Liver (tissue), 9 donors: ENCODE results near the gene SCAP. TPM values are rescaled to one million over a fixed set of nuclear protein-coding genes. Genes with fewer than 3 reads are reported as not detected.

ENCODE experiments used
- DNase-seq: peaks from one replicate; pipeline ENCODE4 v3.0.0-alpha.2; 2017; ENCODE audit warnings: low spot score
- H3K27ac ChIP-seq, 2 donors: one replicate each; pipeline ENCODE4 v1.7.0; 2013; ENCODE audit warnings: inconsistent platforms in 2 of 2, low read length in 2 of 2, control low read depth in 1 of 2, low read depth in 1 of 2, mild to moderate bottlenecking in 1 of 2
- H3K27me3 ChIP-seq, 4 donors: one replicate each; pipeline versions ENCODE4 v1.6.1 to v1.7.0; 2013; ENCODE audit warnings: low read length in 3 of 4, inconsistent platforms in 1 of 4, mild to moderate bottlenecking in 1 of 4, moderate library complexity in 1 of 4; ENCODE audit not compliant: control insufficient read depth in 4 of 4, insufficient read depth in 4 of 4
- H3K36me3 ChIP-seq, 4 donors: one replicate each; pipeline versions ENCODE4 v1.6.1 to v1.7.0; 2013; ENCODE audit warnings: low read length in 3 of 4, mild to moderate bottlenecking in 3 of 4, low read depth in 1 of 4, moderate library complexity in 1 of 4; ENCODE audit not compliant: control insufficient read depth in 4 of 4, insufficient read depth in 3 of 4
- H3K4me1 ChIP-seq, 4 donors: one replicate each; pipeline versions ENCODE4 v1.6.1 to v1.7.0; 2013; ENCODE audit warnings: low read length in 3 of 4, mild to moderate bottlenecking in 3 of 4, moderate library complexity in 1 of 4; ENCODE audit not compliant: control insufficient read depth in 4 of 4, insufficient read depth in 4 of 4
- H3K4me3 ChIP-seq, 3 donors: one replicate each; pipeline versions ENCODE4 v1.6.1 to v1.7.0; 2013; ENCODE audit warnings: low read length in 3 of 3, control low read depth in 1 of 3, low read depth in 1 of 3, mild to moderate bottlenecking in 1 of 3
- H3K9ac ChIP-seq, 2 donors: one replicate each; pipeline ENCODE4 v1.7.0; 2013; ENCODE audit warnings: low read length in 2 of 2, mild to moderate bottlenecking in 2 of 2, moderate library complexity in 2 of 2, control low read depth in 1 of 2, low read depth in 1 of 2
- H3K9me3 ChIP-seq, 4 donors: one replicate each; pipeline versions ENCODE4 v1.6.1 to v1.7.0; 2013; ENCODE audit warnings: low read length in 3 of 4; ENCODE audit not compliant: control insufficient read depth in 4 of 4
- ATF3 ChIP-seq: IDR thresholded peaks from 2 replicates; pipeline ENCODE4 v1.6.1; 2016; ENCODE audit warnings: antibody characterized with exemption
- CTCF ChIP-seq: fragments of 150-350 bp; IDR thresholded peaks from 2 replicates; pipeline ENCODE4 v1.5.1; 2017; ENCODE audit warnings: improper control_type of control experiment, low read depth, low read length; ENCODE audit not compliant: missing input control
- EGR1 ChIP-seq, 2 donors: IDR thresholded peaks; 2 replicates each; pipeline ENCODE4 v1.6.1; 2016 to 2018; ENCODE audit warnings: antibody characterized with exemption in 2 of 2, low read depth in 2 of 2
- FOXA1 ChIP-seq: IDR thresholded peaks from 2 replicates; pipeline ENCODE4 v1.6.1; 2016; ENCODE audit warnings: antibody characterized with exemption
- FOXA2 ChIP-seq: IDR thresholded peaks from 2 replicates; pipeline ENCODE4 v1.6.1; 2016; ENCODE audit warnings: antibody characterized with exemption
- GABPA ChIP-seq, 2 donors: IDR thresholded peaks in 1 of 2; conservative IDR thresholded peaks in 1 of 2; 2 replicates each; pipeline ENCODE4 v1.6.1; 2016; ENCODE audit warnings: antibody characterized with exemption in 2 of 2, mild to moderate bottlenecking in 1 of 2, moderate library complexity in 1 of 2
- HNF4A ChIP-seq, 2 donors: conservative IDR thresholded peaks; 2 replicates each; pipeline ENCODE4 v1.6.1; 2016; ENCODE audit warnings: antibody characterized with exemption in 2 of 2, mild to moderate bottlenecking in 2 of 2
- HNF4G ChIP-seq: IDR thresholded peaks from 2 replicates; pipeline ENCODE4 v1.6.1; 2016; ENCODE audit warnings: antibody characterized with exemption
- JUND ChIP-seq, 2 donors: IDR thresholded peaks; 2 replicates each; pipeline ENCODE4 v1.6.1; 2016; ENCODE audit warnings: antibody characterized with exemption in 2 of 2
- MAX ChIP-seq: IDR thresholded peaks from 2 replicates; pipeline ENCODE4 v1.6.1; 2016; ENCODE audit warnings: antibody characterized with exemption
- NR2F2 ChIP-seq: IDR thresholded peaks from 2 replicates; pipeline ENCODE4 v1.6.1; 2016; ENCODE audit warnings: antibody characterized with exemption
- RAD21 ChIP-seq, 2 donors: IDR thresholded peaks; 2 replicates each; pipeline ENCODE4 v1.6.1; 2016; ENCODE audit warnings: antibody characterized with exemption in 2 of 2, mild to moderate bottlenecking in 2 of 2
- REST ChIP-seq: IDR thresholded peaks from 2 replicates; pipeline ENCODE4 v1.6.1; 2016; ENCODE audit warnings: antibody characterized with exemption, mild to moderate bottlenecking
- RXRA ChIP-seq, 2 donors: IDR thresholded peaks; 2 replicates each; pipeline ENCODE4 v1.6.1; 2017 to 2018; ENCODE audit warnings: antibody characterized with exemption in 2 of 2, mild to moderate bottlenecking in 1 of 2
- SP1 ChIP-seq: IDR thresholded peaks from 2 replicates; pipeline ENCODE4 v1.6.1; 2018; ENCODE audit warnings: antibody characterized with exemption, mild to moderate bottlenecking
- TAF1 ChIP-seq: conservative IDR thresholded peaks from 2 replicates; pipeline ENCODE4 v1.6.1; 2016; ENCODE audit warnings: antibody characterized with exemption, mild to moderate bottlenecking
- YY1 ChIP-seq: IDR thresholded peaks from 2 replicates; pipeline ENCODE4 v1.6.1; 2016; ENCODE audit warnings: antibody characterized with exemption, mild to moderate bottlenecking
- ZBTB33 ChIP-seq: IDR thresholded peaks from 2 replicates; pipeline ENCODE4 v1.6.1; 2016; ENCODE audit warnings: antibody characterized with exemption
- WGBS: extraction: QIAGEN DNeasy Blood & Tissue Kit; methylation state at CpG from one replicate; pipeline ENCODE4 v1.1.7; 2013; 5-methylcytosine and 5-hydroxymethylcytosine counted together
- polyA plus RNA-seq, 2 donors: library from polyadenylated mRNA; stranded (reverse) in 1 of 2; unstranded in 1 of 2; fragments of 200-250 nt in 1 of 2; fragments of >200 nt in 1 of 2; fragmentation: Nextera tagmentation in 1 of 2; extraction: Ambion mirVana in 1 of 2; gene quantifications; one replicate each; pipeline versions ENCODE4 v1.2.1 to v1.2.3, GENCODE V29; 2013 to 2015
- total RNA-seq, 2 donors: library from RNA; depleted of rRNA; stranded (reverse); fragments of >200 nt; gene quantifications; one replicate each; pipeline ENCODE4 v1.2.3, GENCODE V29; 2014
- donor health status: healthy.
- donor health status: healthy.
- donor health status: healthy.
- donor health status: healthy.
- donor health status: healthy.

Gene SCAP
- total and polyA plus RNA-seq, 4 donors, result 25.9 to 84.8 (median 59.3) TPM

- Histone ChIP-seq H3K4me3 (no peak overlapping the region), H3K36me3 (peaks cover 4 to 18% (median 8%) of the 10 kb centered on the region in 4 donors), H3K9ac (no peak overlapping the region), H3K4me1 (peaks cover 4 to 34% (median 28%) of the 10 kb centered on the region in 4 donors), H3K9me3 (no peaks in the 10 kb centered on the region), H3K27ac (peak overlapping the region; percentile 74 to 84), H3K27me3 (no peaks in the 10 kb centered on the region)
- 32% methylated on average over 4 of the region's 4 CpGs for WGBS
- TF ChIP-seq HNF4A (conservative IDR thresholded peaks at IDR 0.05) (peak; percentile 80 to 82), SP1 (peak; percentile 32), RXRA (IDR thresholded peaks at IDR 0.05) (peak; percentile 42 to 49), ZBTB33 (no peak), FOXA1 (no peak), NR2F2 (no peak), EGR1 (IDR thresholded peaks at IDR 0.05; ENCODE audit: low read depth in 2 of 2) (no peak), TAF1 (no peak), YY1 (no peak), RAD21 (IDR thresholded peaks at IDR 0.05) (peak in 1 of 2 donors; percentile 12), MAX (no peak), FOXA2 (no peak), HNF4G (peak; percentile 25), CTCF (no peak), ATF3 (no peak), GABPA (IDR thresholded peaks at IDR 0.05 in 1 of 2, conservative IDR thresholded peaks at IDR 0.05 in 1 of 2) (no peak)
- no peak for DNase-seq
Measured at GRCh38 chr3:47441796-47442551, 33.8 kb downstream of the SCAP start.

GRCh38 chr3:47440131-47440530 is 35.6 kb downstream of the SCAP start:
- H3K27me3 ChIP-seq, result no peaks in the 10 kb centered on the region
- H3K9me3 ChIP-seq, result no peaks in the 10 kb centered on the region
- DNase-seq, result no peak
- peaks cover 9 to 46% (median 41%) of the 10 kb centered on the region in 4 donors for H3K4me1 ChIP-seq
- H3K27ac ChIP-seq, result no peak overlapping the region
- H3K9ac ChIP-seq, result no peak overlapping the region
- peaks cover 4 to 18% (median 8%) of the 10 kb centered on the region in 4 donors for H3K36me3 ChIP-seq
- H3K4me3 ChIP-seq, result no peak overlapping the region
- TF ChIP-seq CTCF (peak; percentile 11), REST (no peak), EGR1 (IDR thresholded peaks at IDR 0.05; ENCODE audit: low read depth in 2 of 2) (no peak), RXRA (IDR thresholded peaks at IDR 0.05) (no peak), JUND (IDR thresholded peaks at IDR 0.05) (no peak), GABPA (IDR thresholded peaks at IDR 0.05 in 1 of 2, conservative IDR thresholded peaks at IDR 0.05 in 1 of 2) (no peak), NR2F2 (no peak), HNF4G (no peak), ATF3 (no peak), MAX (no peak), TAF1 (no peak), RAD21 (IDR thresholded peaks at IDR 0.05) (peak; percentile 45 to 61), FOXA2 (no peak)
